A549 (cell line): ENCODE results near the gene ARMH1. TPM values are rescaled to one million over a fixed set of nuclear protein-coding genes. Genes with fewer than 3 reads are reported as not detected.

Experiments used
- ATAC-seq, 2 experiments: fragments of 200-7000 bp in 1 of 2; fragments of >200 bp in 1 of 2; cut with Nextera tagmentation in 1 of 2; cut with Tn5 transposase in 1 of 2; 3 replicates each; pipeline versions ENCODE4 v1.8.0 to v1.9.1; 2018 to 2020; ENCODE audit warnings: mild to moderate bottlenecking in 1 of 2, moderate library complexity in 1 of 2
- CTCF ChIA-PET: fragments of 300-600 bp; sonication (Branson Sonifier 250); formaldehyde crosslinking; extraction: SDS; loops from one replicate; lab custom pipeline; 2021; ENCODE audit warnings: antibody characterized with exemption, inconsistent platforms; lab: Yijun Ruan, JAX
- POLR2A ChIA-PET: fragments of 350-600 bp; formaldehyde crosslinking; extraction: SDS; loops from one replicate; lab custom pipeline; 2021; ENCODE audit warnings: antibody characterized with exemption, inconsistent platforms; lab: Yijun Ruan, JAX
- DNase-seq, 2 experiments: peaks; one replicate each; pipeline versions ENCODE4 v3.0.0 to v3.0.0-alpha.2; 2011 to 2016; ENCODE audit warnings: low read depth in 1 of 2, low spot score in 1 of 2
- FAIRE-seq: peaks from 2 replicates; lab custom pipeline; 2011; peaks lifted over from hg19 to GRCh38; lab: Jason Lieb, UNC
- H3K27ac ChIP-seq, 2 experiments: fragments of >200 bp; sonication (Bioruptor Twin); formaldehyde crosslinking; 3 replicates each; pipeline ENCODE4 v1.5.1; 2016 to 2017
- H3K4me1 ChIP-seq: fragments of >200 bp; sonication (Bioruptor Twin); formaldehyde crosslinking; 3 replicates; pipeline ENCODE4 v1.6.1; 2016
- H3K4me2 ChIP-seq: fragments of >200 bp; sonication (Bioruptor Twin); formaldehyde crosslinking; 3 replicates; pipeline ENCODE4 v1.6.1; 2016
- H3K4me3 ChIP-seq: fragments of >200 bp; sonication (Bioruptor Twin); formaldehyde crosslinking; 3 replicates; pipeline ENCODE4 v1.5.1; 2016
- H3K9me3 ChIP-seq: fragments of >200 bp; sonication (Bioruptor Twin); formaldehyde crosslinking; 3 replicates; pipeline ENCODE4 v1.6.1; 2016
- CBX8 ChIP-seq: fragments of 200-600 bp; sonication (generic); IDR thresholded peaks from 2 replicates; pipeline ENCODE4 v1.6.1; 2016
- CHD2 ChIP-seq: fragments of 150-350 bp; IDR thresholded peaks from 2 replicates; pipeline ENCODE4 v1.6.1; 2014; ENCODE audit warnings: low read length; ENCODE audit not compliant: partially characterized antibody
- ESRRA ChIP-seq: fragments of 150-350 bp; IDR thresholded peaks from 2 replicates; pipeline ENCODE4 v1.6.1; 2014; ENCODE audit warnings: mild to moderate bottlenecking, low read length, borderline replicate concordance
- FOSB ChIP-seq: fragments of 250-450 bp; sonication (Bioruptor Pico); IDR thresholded peaks from 2 replicates; pipeline ENCODE4 v1.5.0; 2020; ENCODE audit warnings: mild to moderate bottlenecking, moderate library complexity
- FOSL2 ChIP-seq, 2 experiments: fragments of 450-650 bp in 1 of 2; fragments of >200 bp in 1 of 2; sonication (Bioruptor Twin) in 1 of 2; formaldehyde crosslinking; IDR thresholded peaks; 2 replicates each; pipeline versions ENCODE4 v1.5.0 to v1.6.1; 2016 to 2020; ENCODE audit warnings: mild to moderate bottlenecking in 1 of 2, moderate library complexity in 1 of 2
- HOXA7 ChIP-seq: fragments of 250-450 bp; sonication (Bioruptor Pico); IDR thresholded peaks from 2 replicates; pipeline ENCODE4 v1.5.0; 2020; ENCODE audit warnings: mild to moderate bottlenecking, moderate library complexity
- JUNB ChIP-seq: fragments of >200 bp; sonication (Bioruptor Twin); formaldehyde crosslinking; IDR thresholded peaks from 2 replicates; pipeline ENCODE4 v1.6.1; 2016
- KDM1A ChIP-seq: fragments of 200-600 bp; sonication (generic); IDR thresholded peaks from 2 replicates; pipeline ENCODE4 v1.6.1; 2016; ENCODE audit warnings: low read depth, mild to moderate bottlenecking
- MAZ ChIP-seq: fragments of 150-350 bp; IDR thresholded peaks from 2 replicates; pipeline ENCODE4 v1.6.1; 2014; ENCODE audit warnings: antibody characterized with exemption, low read depth, low read length, borderline replicate concordance
- NFE2L2 ChIP-seq: fragments of 150-350 bp; conservative IDR thresholded peaks from 2 replicates; pipeline ENCODE4 v1.6.1; 2014; ENCODE audit warnings: low read length
- POLR2A ChIP-seq: IDR thresholded peaks from 2 replicates; pipeline ENCODE4 v1.6.1; 2012; ENCODE audit warnings: mild to moderate bottlenecking, low read length
- RAD21 ChIP-seq, 2 experiments: fragments of >200 bp in 1 of 2; sonication (Bioruptor Twin) in 1 of 2; formaldehyde crosslinking in 1 of 2; IDR thresholded peaks in 1 of 2; conservative IDR thresholded peaks in 1 of 2; 2 replicates in 1 of 2; 3 replicates in 1 of 2; pipeline ENCODE4 v1.6.1; 2012 to 2018; ENCODE audit warnings: inconsistent platforms in 1 of 2
- RFX5 ChIP-seq: fragments of 450-650 bp; IDR thresholded peaks from 2 replicates; pipeline ENCODE4 v1.7.1; 2014; ENCODE audit warnings: antibody characterized with exemption, mild to moderate bottlenecking, moderate library complexity
- RNF2 ChIP-seq: fragments of 200-600 bp; sonication (generic); IDR thresholded peaks from 2 replicates; pipeline ENCODE4 v1.6.1; 2016; ENCODE audit warnings: low read depth, mild to moderate bottlenecking, antibody characterized with exemption, moderate library complexity, borderline replicate concordance
- SMC3 ChIP-seq: fragments of >200 bp; sonication (Bioruptor Twin); formaldehyde crosslinking; IDR thresholded peaks from 3 replicates; pipeline ENCODE4 v1.6.1; 2018; ENCODE audit warnings: inconsistent platforms
- TP53 ChIP-seq: fragments of 250-450 bp; sonication (Bioruptor Pico); IDR thresholded peaks from 2 replicates; pipeline ENCODE4 v1.5.0; 2021; ENCODE audit warnings: mild to moderate bottlenecking, moderate library complexity
- ZC3H11A ChIP-seq: fragments of 450-650 bp; IDR thresholded peaks from 2 replicates; pipeline ENCODE4 v1.6.1; 2014; ENCODE audit warnings: antibody characterized with exemption, mild to moderate bottlenecking
- ZNF302 ChIP-seq: fragments of 250-450 bp; sonication (Bioruptor Pico); IDR thresholded peaks from 2 replicates; pipeline ENCODE4 v1.9.0; 2021; ENCODE audit warnings: inconsistent platforms, mild to moderate bottlenecking, moderate library complexity
- WGBS: methylation state at CpG from one replicate; pipeline ENCODE4 v1.1.6; 2017; ENCODE audit errors: missing lambda C conversion rate; 5-methylcytosine and 5-hydroxymethylcytosine counted together
- polyA plus RNA-seq, 4 experiments: library from polyadenylated mRNA; depleted of rRNA in 3 of 4; stranded (reverse); fragments of >200 nt; fragmentation: RNase III in 1 of 4; extraction: RNeasy Plus Mini Kit Qiagen cat#74134 plus additional on column Dnase treatment in 1 of 4; gene quantifications; 2 replicates in 3 of 4; 3 replicates in 1 of 4; pipeline ENCODE4 v1.2.3, GENCODE V29; 2011 to 2017
- TF ChIP-seq, protein P1 (sequence below): fragments of >200 bp; sonication (Bioruptor Twin); formaldehyde crosslinking; IDR thresholded peaks from 3 replicates; pipeline ENCODE4 v1.5.1; 2016
- TF ChIP-seq, protein P2 (sequence below): fragments of >200 bp; sonication (Bioruptor Twin); formaldehyde crosslinking; IDR thresholded peaks from 2 replicates; pipeline ENCODE4 v1.6.1; 2016
- TF ChIP-seq, protein P3 (sequence below): IDR thresholded peaks from 2 replicates; pipeline ENCODE4 v1.6.1; 2012
- TF ChIP-seq, protein P4 (sequence below): fragments of >200 bp; sonication (Bioruptor Twin); formaldehyde crosslinking; IDR thresholded peaks from 3 replicates; pipeline ENCODE4 v1.6.1; 2016
- TF ChIP-seq, protein P5 (sequence below): fragments of 250-450 bp; sonication (Bioruptor Pico); IDR thresholded peaks from 2 replicates; pipeline ENCODE4 v1.5.0; 2020; ENCODE audit warnings: low read depth, mild to moderate bottlenecking, moderate library complexity

The ARMH1 gene
- polyA plus RNA-seq, 2 of the 4 experiments (the other 2 are of a cell fraction), result 2.4 to 2.7 TPM

DNA sequence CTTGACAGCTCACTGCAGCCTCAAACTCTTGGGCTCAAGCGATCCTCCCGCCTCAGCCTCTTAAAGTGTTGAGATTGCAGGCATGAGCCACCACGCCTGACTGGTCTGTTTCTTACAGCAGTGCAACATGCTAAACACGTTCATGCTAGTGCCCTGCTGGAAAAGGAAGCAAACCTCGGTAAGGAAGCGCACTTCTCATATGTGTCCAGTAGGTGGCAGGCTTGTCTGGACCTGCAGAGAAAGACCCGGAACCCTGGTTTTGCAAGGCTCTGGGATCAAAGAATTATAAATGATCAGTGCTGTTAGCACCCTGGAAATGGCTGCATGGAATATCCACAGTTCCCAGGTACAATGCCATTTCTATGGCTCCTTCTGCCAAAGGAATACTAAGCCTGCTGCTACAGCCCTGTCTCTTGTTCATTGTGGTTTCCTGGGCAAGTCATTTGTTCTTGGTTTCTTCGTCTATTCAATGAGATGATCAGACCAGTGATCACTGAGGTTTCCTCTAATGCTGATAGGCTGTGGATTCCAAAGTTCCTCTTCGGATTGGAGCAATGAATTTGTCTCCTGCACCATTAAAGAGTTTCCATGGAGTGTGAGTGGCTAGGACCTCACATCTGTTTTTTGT lies 40.5 kb downstream of the ARMH1 start:
- no peak overlapping the region for H3K4me2 ChIP-seq
- H3K27ac ChIP-seq, result peak overlapping the region in 1 of 2 experiments; percentile 26; a peak in 2 of 6 replicates
- TF ChIP-seq NFE2L2, result no peak
- peak; percentile 32; the same call in 2 of the 3 replicates for TF ChIP-seq SMC3
- peak; percentile 49 to 64 for TF ChIP-seq RAD21 (conservative IDR thresholded peaks at IDR 0.05 in 1 of 2, IDR thresholded peaks at IDR 0.05 in 1 of 2)
- TF ChIP-seq, protein P1, sequence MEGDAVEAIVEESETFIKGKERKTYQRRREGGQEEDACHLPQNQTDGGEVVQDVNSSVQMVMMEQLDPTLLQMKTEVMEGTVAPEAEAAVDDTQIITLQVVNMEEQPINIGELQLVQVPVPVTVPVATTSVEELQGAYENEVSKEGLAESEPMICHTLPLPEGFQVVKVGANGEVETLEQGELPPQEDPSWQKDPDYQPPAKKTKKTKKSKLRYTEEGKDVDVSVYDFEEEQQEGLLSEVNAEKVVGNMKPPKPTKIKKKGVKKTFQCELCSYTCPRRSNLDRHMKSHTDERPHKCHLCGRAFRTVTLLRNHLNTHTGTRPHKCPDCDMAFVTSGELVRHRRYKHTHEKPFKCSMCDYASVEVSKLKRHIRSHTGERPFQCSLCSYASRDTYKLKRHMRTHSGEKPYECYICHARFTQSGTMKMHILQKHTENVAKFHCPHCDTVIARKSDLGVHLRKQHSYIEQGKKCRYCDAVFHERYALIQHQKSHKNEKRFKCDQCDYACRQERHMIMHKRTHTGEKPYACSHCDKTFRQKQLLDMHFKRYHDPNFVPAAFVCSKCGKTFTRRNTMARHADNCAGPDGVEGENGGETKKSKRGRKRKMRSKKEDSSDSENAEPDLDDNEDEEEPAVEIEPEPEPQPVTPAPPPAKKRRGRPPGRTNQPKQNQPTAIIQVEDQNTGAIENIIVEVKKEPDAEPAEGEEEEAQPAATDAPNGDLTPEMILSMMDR, result peak; percentile 69
- no peak overlapping the region for H3K4me3 ChIP-seq
- ATAC-seq (peak; percentile 86 to 88), DNase-seq (peak; percentile 75 to 78), FAIRE-seq (no peak)
- H3K4me1 ChIP-seq, result peaks cover 5% of the 10 kb centered on the region; the same call in 1 of the 3 replicates
- ChIA-PET CTCF (interaction anchor here (0.7 to 2.6 kb wide), 8 partner anchors 8 to 82 kb away, joined by 3 to 12 read pairs (median 4); partner anchors contain the start of gene RNU5D-1), POLR2A (interaction anchor here (0.7 kb wide), 1 partner anchor 8 kb away, joined by 3 read pairs; no protein-coding TSS in a partner anchor)
- H3K9me3 ChIP-seq, result no peaks in the 10 kb centered on the region
- WGBS, result 12% methylated on average over 9 of the region's 9 CpGs

DNA sequence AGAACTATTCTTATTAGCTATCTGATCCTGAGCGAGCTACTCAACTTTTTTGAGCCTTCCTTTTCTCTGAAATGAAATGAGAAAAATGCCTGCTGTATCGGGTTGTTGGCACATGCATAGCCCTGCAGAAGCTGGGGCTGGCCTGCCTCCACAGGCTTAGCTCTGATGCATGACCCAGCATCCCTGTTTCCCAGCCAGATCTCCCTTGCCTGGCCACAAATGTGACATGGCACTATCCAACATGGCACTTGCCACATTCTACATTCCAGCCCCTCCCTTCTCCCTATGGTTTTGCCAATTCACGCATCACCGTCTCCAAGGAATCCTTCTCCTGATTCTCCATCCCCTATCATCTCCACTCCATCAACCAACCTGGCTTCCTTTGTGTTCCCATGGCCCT lies 42.6 kb downstream of the ARMH1 start:
- Histone ChIP-seq H3K4me1 (peaks cover 11% of the 10 kb centered on the region; the same call in 1 of the 3 replicates), H3K27ac (no peak overlapping the region), H3K4me3 (no peak overlapping the region), H3K9me3 (no peaks in the 10 kb centered on the region), H3K4me2 (no peak overlapping the region)
- DNase-seq (no peak), FAIRE-seq (no peak), ATAC-seq (no peak)
- no peak for TF ChIP-seq ZC3H11A
- TF ChIP-seq, protein P2, sequence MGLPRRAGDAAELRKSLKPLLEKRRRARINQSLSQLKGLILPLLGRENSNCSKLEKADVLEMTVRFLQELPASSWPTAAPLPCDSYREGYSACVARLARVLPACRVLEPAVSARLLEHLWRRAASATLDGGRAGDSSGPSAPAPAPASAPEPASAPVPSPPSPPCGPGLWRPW, result no peak
- TF ChIP-seq, protein P3, sequence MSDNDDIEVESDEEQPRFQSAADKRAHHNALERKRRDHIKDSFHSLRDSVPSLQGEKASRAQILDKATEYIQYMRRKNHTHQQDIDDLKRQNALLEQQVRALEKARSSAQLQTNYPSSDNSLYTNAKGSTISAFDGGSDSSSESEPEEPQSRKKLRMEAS, result no peak
- TF ChIP-seq JUNB, result no peak
- no peak for TF ChIP-seq ESRRA
- TF ChIP-seq HOXA7 (CRISPR knock-in tag), result no peak
- TF ChIP-seq TP53, result no peak
- no peak for TF ChIP-seq FOSL2 (IDR thresholded peaks at IDR 0.05)
- no peak for TF ChIP-seq FOSL2 (CRISPR knock-in tag; IDR thresholded peaks at IDR 0.05)
- no peak for TF ChIP-seq RFX5
- no peak for TF ChIP-seq CHD2
- TF ChIP-seq, protein P1, result no peak
- TF ChIP-seq RNF2, result no peak
- TF ChIP-seq CBX8, result no peak
- ChIA-PET CTCF (interaction anchor here (0.5 to 1.8 kb wide), 9 partner anchors 9 to 64 kb away, joined by 3 to 8 read pairs (median 3); partner anchors contain the start of gene RNU5D-1), POLR2A (no interaction called here)
- WGBS, result 87% methylated on average over 4 of the region's 4 CpGs

DNA sequence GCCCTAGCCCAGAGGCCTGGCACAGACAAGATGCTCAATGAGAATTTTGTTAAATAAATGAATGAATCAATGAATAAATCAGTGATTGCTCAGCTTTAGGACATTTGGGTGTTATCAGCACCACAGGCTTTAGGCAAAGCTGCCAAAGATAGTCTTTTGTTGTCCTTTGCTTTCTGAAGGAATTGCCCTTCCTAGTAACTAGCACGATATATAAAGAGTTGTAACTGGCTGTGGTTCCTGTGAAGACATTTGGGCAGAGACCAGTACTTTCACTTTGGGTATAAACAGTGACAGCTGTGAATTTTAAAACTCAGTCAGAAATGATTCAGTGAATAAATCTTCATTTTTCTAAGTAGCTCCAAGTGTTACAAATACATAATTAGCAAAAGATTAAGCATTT lies 43.1 kb downstream of the ARMH1 start:
- FAIRE-seq (no peak), DNase-seq (no peak), ATAC-seq (no peak)
- no peak overlapping the region for H3K27ac ChIP-seq
- H3K4me1 ChIP-seq, result peaks cover 11% of the 10 kb centered on the region; the same call in 1 of the 3 replicates
- 80% methylated on average over 1 of the region's 1 CpG for WGBS
- H3K9me3 ChIP-seq, result no peaks in the 10 kb centered on the region
- CTCF ChIA-PET, result interaction anchor here (0.8 to 1.8 kb wide), 7 partner anchors 9 to 65 kb away, joined by 3 to 8 read pairs (median 3); partner anchors contain the start of gene RNU5D-1
- H3K4me2 ChIP-seq, result no peak overlapping the region
- TF ChIP-seq KDM1A, result no peak
- TF ChIP-seq, protein P3, result no peak
- no peak for TF ChIP-seq TP53
- TF ChIP-seq, protein P4, sequence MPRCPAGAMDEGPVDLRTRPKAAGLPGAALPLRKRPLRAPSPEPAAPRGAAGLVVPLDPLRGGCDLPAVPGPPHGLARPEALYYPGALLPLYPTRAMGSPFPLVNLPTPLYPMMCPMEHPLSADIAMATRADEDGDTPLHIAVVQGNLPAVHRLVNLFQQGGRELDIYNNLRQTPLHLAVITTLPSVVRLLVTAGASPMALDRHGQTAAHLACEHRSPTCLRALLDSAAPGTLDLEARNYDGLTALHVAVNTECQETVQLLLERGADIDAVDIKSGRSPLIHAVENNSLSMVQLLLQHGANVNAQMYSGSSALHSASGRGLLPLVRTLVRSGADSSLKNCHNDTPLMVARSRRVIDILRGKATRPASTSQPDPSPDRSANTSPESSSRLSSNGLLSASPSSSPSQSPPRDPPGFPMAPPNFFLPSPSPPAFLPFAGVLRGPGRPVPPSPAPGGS, result no peak
- TF ChIP-seq ZC3H11A, result no peak
- no peak for TF ChIP-seq RFX5
- no peak for TF ChIP-seq RNF2
- no peak for TF ChIP-seq HOXA7 (CRISPR knock-in tag)
- no peak for TF ChIP-seq MAZ
- TF ChIP-seq CBX8, result no peak
- TF ChIP-seq, protein P5, sequence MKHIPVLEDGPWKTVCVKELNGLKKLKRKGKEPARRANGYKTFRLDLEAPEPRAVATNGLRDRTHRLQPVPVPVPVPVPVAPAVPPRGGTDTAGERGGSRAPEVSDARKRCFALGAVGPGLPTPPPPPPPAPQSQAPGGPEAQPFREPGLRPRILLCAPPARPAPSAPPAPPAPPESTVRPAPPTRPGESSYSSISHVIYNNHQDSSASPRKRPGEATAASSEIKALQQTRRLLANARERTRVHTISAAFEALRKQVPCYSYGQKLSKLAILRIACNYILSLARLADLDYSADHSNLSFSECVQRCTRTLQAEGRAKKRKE (CRISPR knock-in tag), result no peak
- no peak for TF ChIP-seq FOSB (CRISPR knock-in tag)
- no peak for TF ChIP-seq ZNF302
- no peak for TF ChIP-seq POLR2A
- H3K4me3 ChIP-seq, result no peak overlapping the region
- POLR2A ChIA-PET, result no interaction called here
